GM12865 (cell line): ENCODE data around the gene TNFAIP2.

ENCODE experiments used
- DNase-seq: peaks from one replicate; pipeline ENCODE4 v3.0.0; 2010; ENCODE audit warnings: low read depth
- H3K4me3 ChIP-seq: 2 replicates; pipeline ENCODE4 v1.5.1; 2011; ENCODE audit warnings: mild to moderate bottlenecking, low read depth, low read length, control low read depth
- TF ChIP-seq, protein P1 (sequence below): IDR thresholded peaks from 2 replicates; pipeline ENCODE4 v1.5.1; 2011; ENCODE audit warnings: low read length, control low read depth, low read depth, inconsistent platforms; ENCODE audit not compliant: insufficient read depth; ENCODE audit errors: missing control alignments

Gene TNFAIP2

DNA sequence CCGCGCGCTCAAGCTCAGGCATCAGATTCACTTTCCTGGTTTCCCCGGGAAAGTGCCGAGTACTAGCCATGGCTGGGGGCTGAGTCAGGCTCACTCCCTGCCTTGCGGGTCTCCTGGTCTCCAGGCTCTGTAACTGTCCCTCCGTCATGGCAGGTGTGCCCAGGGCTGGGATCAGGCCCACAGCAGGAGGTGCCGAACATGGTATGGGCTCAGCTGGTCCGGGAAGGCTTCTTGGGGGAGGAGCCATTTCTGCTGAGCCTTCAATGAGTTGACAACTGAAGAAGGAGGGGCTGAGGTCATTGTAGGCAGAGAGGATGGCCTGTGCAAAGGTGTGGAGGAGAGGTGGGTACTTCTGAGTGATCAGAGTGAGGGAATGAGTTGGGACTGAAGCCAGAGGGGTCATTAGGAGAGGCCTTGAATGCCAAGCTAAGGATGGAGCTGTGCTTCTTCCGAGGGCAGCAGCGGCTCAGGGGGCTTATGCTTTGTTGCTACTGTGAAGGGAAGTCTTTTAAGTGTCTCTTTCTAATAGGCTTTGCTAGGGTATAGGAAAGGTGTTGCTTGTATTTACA is 28.0 kb upstream of the TNFAIP2 start:
- TF ChIP-seq, protein P1, sequence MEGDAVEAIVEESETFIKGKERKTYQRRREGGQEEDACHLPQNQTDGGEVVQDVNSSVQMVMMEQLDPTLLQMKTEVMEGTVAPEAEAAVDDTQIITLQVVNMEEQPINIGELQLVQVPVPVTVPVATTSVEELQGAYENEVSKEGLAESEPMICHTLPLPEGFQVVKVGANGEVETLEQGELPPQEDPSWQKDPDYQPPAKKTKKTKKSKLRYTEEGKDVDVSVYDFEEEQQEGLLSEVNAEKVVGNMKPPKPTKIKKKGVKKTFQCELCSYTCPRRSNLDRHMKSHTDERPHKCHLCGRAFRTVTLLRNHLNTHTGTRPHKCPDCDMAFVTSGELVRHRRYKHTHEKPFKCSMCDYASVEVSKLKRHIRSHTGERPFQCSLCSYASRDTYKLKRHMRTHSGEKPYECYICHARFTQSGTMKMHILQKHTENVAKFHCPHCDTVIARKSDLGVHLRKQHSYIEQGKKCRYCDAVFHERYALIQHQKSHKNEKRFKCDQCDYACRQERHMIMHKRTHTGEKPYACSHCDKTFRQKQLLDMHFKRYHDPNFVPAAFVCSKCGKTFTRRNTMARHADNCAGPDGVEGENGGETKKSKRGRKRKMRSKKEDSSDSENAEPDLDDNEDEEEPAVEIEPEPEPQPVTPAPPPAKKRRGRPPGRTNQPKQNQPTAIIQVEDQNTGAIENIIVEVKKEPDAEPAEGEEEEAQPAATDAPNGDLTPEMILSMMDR: no peak
- no peak for DNase-seq
- H3K4me3 ChIP-seq: no peak overlapping the region

DNA sequence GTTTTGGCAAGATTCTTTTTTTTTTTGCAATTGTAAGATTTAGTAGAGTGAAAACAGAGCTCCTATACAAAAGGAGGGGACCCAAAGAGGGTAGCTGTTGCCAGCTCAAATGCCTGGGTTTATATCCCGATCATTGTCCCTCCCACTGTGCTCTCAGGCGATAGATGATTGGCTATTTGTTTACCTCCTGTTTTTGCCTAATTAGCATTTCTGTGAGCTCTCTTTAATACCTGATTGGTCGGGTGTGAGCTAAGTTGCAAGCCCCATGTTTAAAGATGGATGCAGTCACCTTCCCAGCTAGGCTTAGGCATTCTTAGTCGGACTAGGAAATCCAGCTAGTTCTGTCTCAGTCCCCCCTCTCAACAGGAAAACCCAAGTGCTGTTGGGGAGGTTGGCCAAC is 26.9 kb upstream of the TNFAIP2 start:
- no peak overlapping the region for H3K4me3 ChIP-seq
- no peak for DNase-seq
- TF ChIP-seq, protein P1: no peak

DNA sequence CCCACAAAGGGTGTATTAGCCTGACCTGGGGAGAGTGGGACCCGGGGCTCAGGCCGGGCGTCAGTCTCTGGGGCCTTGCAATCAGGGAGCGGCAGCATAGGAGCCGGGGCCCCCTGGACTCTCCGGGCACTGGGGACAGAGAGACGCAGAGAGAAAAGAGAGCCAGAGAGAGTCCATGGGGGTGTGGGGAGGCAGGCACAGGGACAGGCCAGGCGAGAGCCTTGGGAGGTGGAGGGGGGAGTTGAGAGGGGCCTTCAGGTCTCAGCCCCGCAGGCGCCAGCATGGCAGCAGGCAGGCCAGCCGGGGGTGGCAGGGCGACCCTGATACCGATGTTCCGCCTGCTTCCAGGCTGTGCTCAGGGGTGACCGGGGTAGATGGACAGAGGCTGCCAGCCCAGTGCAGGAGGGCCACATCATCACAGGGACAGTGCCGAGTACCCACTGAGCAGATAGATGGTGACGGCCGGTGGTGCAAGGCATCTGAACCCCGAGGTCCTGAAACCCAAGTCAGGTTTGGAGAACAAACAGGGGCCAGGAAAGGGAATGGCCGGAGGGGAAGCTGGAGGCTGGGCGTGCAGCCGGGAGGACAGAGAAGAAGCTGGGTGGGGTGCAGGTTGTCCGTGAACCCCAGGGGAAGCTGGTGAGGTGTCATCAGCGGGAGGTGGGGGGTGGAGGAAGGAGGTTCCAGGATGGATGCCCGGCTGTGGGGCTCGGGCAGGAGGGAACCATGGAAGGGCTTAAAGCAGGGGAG is 25.8 kb upstream of the TNFAIP2 start:
- no peak overlapping the region for H3K4me3 ChIP-seq
- TF ChIP-seq, protein P1: no peak
- no peak for DNase-seq

DNA sequence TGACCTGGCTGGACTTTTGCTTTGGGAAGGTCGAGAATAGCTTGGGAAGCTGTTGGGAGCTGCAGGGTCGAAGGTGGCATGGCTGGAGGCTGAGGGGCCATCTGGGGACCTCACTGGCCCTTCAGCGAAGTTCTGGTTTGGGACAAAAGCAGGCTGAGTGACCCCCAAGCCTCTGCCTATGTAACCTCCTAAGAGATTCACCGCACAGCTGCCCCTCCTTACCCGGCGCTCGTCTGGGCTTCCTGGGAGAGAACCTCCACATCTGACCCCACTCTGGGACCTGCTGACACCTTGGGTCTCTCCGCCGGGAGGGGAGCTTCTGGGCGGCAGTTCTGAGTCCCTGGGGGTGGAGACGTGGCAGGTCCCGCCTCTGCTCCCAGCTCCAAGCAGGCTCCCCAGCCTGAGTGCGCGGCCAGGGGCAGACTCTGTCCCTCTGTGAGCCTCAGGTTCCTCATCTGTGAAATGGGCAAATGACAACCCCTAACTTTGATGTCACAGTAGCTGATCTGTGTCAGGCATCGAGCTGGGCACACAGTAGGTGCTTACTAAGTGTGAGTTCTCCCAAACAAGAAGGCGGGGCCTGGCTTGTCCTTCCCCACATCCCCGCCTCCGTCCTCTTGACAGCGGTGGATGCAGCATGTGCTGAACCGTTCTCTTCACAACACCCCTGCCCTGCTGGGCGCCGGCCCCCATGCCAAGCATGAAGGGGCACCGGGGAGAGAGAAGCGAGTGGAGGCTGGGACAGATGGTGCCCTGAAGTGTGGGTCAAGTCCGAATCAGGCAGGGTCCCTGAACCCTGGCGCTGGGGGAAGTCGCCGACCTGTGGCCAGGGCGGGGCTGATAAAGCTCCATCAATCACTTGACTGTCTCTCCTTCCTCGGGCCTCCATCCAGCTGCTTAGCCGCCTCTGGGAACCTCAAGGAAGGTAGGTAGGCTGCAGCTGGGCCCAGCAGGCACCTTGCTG is 25.0 kb upstream of the TNFAIP2 start:
- TF ChIP-seq, protein P1: no peak
- no peak for DNase-seq
- H3K4me3 ChIP-seq: no peak overlapping the region

DNA sequence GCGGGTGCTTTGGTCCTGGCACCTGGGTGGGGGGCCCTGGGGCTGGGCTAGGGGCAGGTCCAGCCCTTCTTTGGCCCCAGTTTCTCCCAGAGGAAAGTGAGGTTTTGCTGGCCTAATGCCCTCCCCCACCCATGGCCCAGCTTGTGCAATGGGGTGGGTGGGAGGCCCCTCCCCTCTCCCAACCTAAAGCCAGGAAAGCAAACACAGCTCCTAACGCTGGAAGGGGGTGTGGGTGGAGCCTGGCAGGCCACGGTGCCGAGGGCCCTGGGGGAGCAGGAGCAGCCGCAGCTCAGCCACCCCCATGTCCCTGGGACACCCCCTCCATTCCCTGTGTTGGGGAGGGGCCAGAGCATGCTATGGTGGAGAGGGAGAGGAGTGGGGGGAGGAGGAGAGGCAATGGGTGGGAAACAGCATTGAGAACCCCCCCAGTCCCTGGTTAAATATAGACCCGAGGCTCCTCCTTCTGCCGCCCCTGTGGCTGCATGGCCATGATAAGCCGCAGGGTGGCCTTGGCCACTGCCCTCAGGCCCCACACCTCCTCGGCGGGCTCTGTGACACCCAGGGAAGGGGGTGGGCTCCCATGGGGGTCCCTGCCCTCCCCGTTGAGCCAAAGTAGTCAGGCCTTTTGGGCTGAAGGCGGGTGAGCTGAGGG is 24.1 kb upstream of the TNFAIP2 start:
- no peak for DNase-seq
- TF ChIP-seq, protein P1: no peak
- no peak overlapping the region for H3K4me3 ChIP-seq

DNA sequence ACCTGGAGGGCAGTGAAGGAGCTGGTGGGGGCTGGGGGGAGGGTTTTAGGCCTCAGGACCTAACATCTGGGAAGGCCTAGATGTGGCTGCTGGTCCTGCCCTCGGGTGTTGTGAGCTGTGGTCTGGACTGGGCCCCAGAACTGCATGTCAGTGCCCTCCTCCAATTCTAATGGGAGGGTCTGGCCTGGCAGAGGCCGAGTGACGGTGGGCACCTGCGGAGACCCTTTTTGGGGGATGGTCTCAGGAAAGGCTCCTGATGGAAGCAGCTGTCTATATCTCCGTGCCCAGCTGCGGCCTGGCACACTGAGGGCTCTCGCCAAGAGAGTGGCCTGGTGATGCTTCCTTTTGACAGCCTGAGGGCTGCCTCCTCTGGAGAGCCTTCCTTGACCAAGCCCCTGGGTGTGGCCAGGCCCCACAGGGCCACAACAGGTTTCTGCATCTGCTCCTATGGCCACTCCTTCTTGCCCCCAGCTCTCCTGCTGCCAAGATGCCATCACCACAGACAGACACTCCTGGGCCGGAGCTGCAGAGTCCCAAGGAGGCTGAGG is 23.5 kb upstream of the TNFAIP2 start:
- TF ChIP-seq, protein P1: no peak
- no peak for DNase-seq
- H3K4me3 ChIP-seq: no peak overlapping the region
